IMR-90 (cell line): ENCODE results near the gene MYOC. TPM values are rescaled to one million over a fixed set of nuclear protein-coding genes. Genes with fewer than 3 reads are reported as not detected.

Experiments
- ATAC-seq: fragments of 200-7000 bp; cut with Tn5 transposase; 2 replicates; pipeline ENCODE4 v1.9.1; 2020; ENCODE audit warnings: low read depth, mild to moderate bottlenecking, moderate library complexity
- BruUV-seq: library from RNA; stranded (reverse); fragments of 400-500 nt; replicated peaks from 2 replicates; lab custom pipeline; 2021; lab: Mats Ljungman, UMichigan
- CTCF ChIA-PET: fragments of 300-600 bp; formaldehyde crosslinking; extraction: SDS; loops from one replicate; lab custom pipeline; 2021; ENCODE audit warnings: antibody characterized with exemption; lab: Yijun Ruan, JAX
- POLR2A ChIA-PET: fragments of 300-600 bp; sonication (Branson Sonifier 250); formaldehyde crosslinking; loops from one replicate; lab custom pipeline; 2022; ENCODE audit warnings: antibody characterized with exemption; ENCODE audit not compliant: unreplicated experiment; lab: Charles Lee
- DNase-seq: peaks from one replicate; pipeline ENCODE4 v3.0.0; 2013
- H2AFZ ChIP-seq: replicated peaks from 2 replicates; pipeline ENCODE3; 2013; ENCODE audit warnings: low read length, mild to moderate bottlenecking; ENCODE audit not compliant: poor library complexity
- H2AK5ac ChIP-seq: 2 replicates; pipeline ENCODE4 v1.6.1; 2013; ENCODE audit warnings: low read depth, low read length, inconsistent platforms
- H2AK9ac ChIP-seq: replicated peaks from 2 replicates; pipeline ENCODE3; 2013; ENCODE audit warnings: mild to moderate bottlenecking, low read depth, low read length, moderate library complexity; ENCODE audit not compliant: poor library complexity
- H2BK120ac ChIP-seq: 2 replicates; pipeline ENCODE4 v1.6.1; 2013; ENCODE audit warnings: low read depth, low read length, inconsistent platforms
- H2BK15ac ChIP-seq: 3 replicates; pipeline ENCODE4 v1.6.1; 2013; ENCODE audit warnings: low read depth, low read length, inconsistent platforms
- H2BK20ac ChIP-seq: 2 replicates; pipeline ENCODE4 v1.6.1; 2013; ENCODE audit warnings: low read depth, mild to moderate bottlenecking, inconsistent platforms, low read length, moderate library complexity
- H2BK5ac ChIP-seq: 2 replicates; pipeline ENCODE4 v1.6.1; 2013; ENCODE audit warnings: mild to moderate bottlenecking, low read depth, low read length, inconsistent platforms; ENCODE audit not compliant: poor library complexity, severe bottlenecking
- H3K14ac ChIP-seq: replicated peaks from 2 replicates; pipeline ENCODE4 v1.6.1; 2013; ENCODE audit warnings: low read depth, low read length, inconsistent platforms
- H3K18ac ChIP-seq: 2 replicates; pipeline ENCODE4 v1.6.1; 2013; ENCODE audit warnings: low read depth, low read length, control low read depth
- H3K23ac ChIP-seq: 2 replicates; pipeline ENCODE4 v1.6.1; 2013; ENCODE audit warnings: low read depth, low read length, inconsistent platforms
- H3K27ac ChIP-seq: 2 replicates; pipeline ENCODE4 v1.5.1; 2013; ENCODE audit warnings: mild to moderate bottlenecking, control low read depth, low read length; ENCODE audit not compliant: insufficient read depth
- H3K27me3 ChIP-seq: 2 replicates; pipeline ENCODE4 v1.6.1; 2013; ENCODE audit warnings: low read length; ENCODE audit not compliant: control insufficient read depth, insufficient read depth
- H3K36me3 ChIP-seq: 2 replicates; pipeline ENCODE4 v1.6.1; 2013; ENCODE audit warnings: low read length, mixed read lengths; ENCODE audit not compliant: control insufficient read depth, insufficient read depth
- H3K4ac ChIP-seq: 2 replicates; pipeline ENCODE4 v1.6.1; 2013; ENCODE audit warnings: low read depth, low read length, inconsistent platforms
- H3K4me1 ChIP-seq: 2 replicates; pipeline ENCODE4 v1.6.1; 2013; ENCODE audit warnings: low read length, mixed read lengths; ENCODE audit not compliant: control insufficient read depth, insufficient read depth
- H3K4me2 ChIP-seq: 2 replicates; pipeline ENCODE4 v1.6.1; 2013; ENCODE audit warnings: low read depth, mild to moderate bottlenecking, control low read depth, low read length, moderate library complexity
- H3K4me3 ChIP-seq: 2 replicates; pipeline ENCODE4 v1.5.1; 2013; ENCODE audit warnings: low read depth, mild to moderate bottlenecking, control low read depth, low read length, moderate library complexity; ENCODE audit not compliant: insufficient read depth
- H3K56ac ChIP-seq: 2 replicates; pipeline ENCODE4 v1.6.1; 2013; ENCODE audit warnings: low read length, inconsistent platforms; ENCODE audit not compliant: insufficient read depth; ENCODE audit errors: extremely low read depth
- H3K79me1 ChIP-seq, 2 experiments: 2 replicates each; pipeline ENCODE4 v1.6.1; 2013; ENCODE audit warnings: low read length in 2 of 2, inconsistent platforms in 1 of 2, low read depth in 1 of 2
- H3K9ac ChIP-seq: 2 replicates; pipeline ENCODE4 v1.6.1; 2013; ENCODE audit warnings: low read depth, low read length, control low read depth
- H3K9me1 ChIP-seq: 2 replicates; pipeline ENCODE4 v1.6.1; 2013; ENCODE audit warnings: low read length, inconsistent platforms; ENCODE audit not compliant: insufficient read depth
- H3K9me3 ChIP-seq: 2 replicates; pipeline ENCODE4 v1.6.1; 2013; ENCODE audit warnings: low read length; ENCODE audit not compliant: control insufficient read depth, insufficient read depth
- H4K20me1 ChIP-seq: 2 replicates; pipeline ENCODE4 v1.6.1; 2013; ENCODE audit warnings: low read length, inconsistent platforms; ENCODE audit not compliant: insufficient read depth
- H4K5ac ChIP-seq: 2 replicates; pipeline ENCODE4 v1.6.1; 2013; ENCODE audit warnings: mild to moderate bottlenecking, low read depth, low read length, control low read depth
- H4K8ac ChIP-seq, 2 experiments: 2 replicates each; pipeline ENCODE4 v1.6.1; 2013; ENCODE audit warnings: low read depth in 2 of 2, low read length in 2 of 2, control low read depth in 1 of 2, inconsistent platforms in 1 of 2
- H4K91ac ChIP-seq: 2 replicates; pipeline ENCODE4 v1.6.1; 2013; ENCODE audit warnings: low read depth, low read length, inconsistent platforms; ENCODE audit not compliant: insufficient read depth
- MAFK ChIP-seq: IDR thresholded peaks from 2 replicates; pipeline ENCODE4 v1.6.1; 2012; ENCODE audit warnings: low read depth, low read length, improper control_type of control experiment
- NFE2L2 ChIP-seq: fragments of 150-350 bp; IDR thresholded peaks from 2 replicates; pipeline ENCODE4 v1.6.1; 2016; ENCODE audit warnings: low read depth, mild to moderate bottlenecking, low read length
- RFX5 ChIP-seq: IDR thresholded peaks from 2 replicates; pipeline ENCODE4 v1.8.0; 2012; ENCODE audit warnings: low read depth, mild to moderate bottlenecking, low read length, moderate library complexity
- WGBS, 2 experiments: methylation state at CpG; one replicate each; pipeline versions ENCODE4 v1.1.5 to v1.1.7; 2013; ENCODE audit warnings: missing lambda C conversion rate in 2 of 2; ENCODE audit not compliant: insufficient read length in 1 of 2; ENCODE audit errors: extremely low coverage in 2 of 2; 5-methylcytosine and 5-hydroxymethylcytosine counted together
- dilution Hi-C: fragments of 300-500 bp; cut with HindIII; formaldehyde crosslinking; loops from one replicate; pipeline ENCODE4 v1.14.3; 2018; ENCODE audit warnings: low sequenced_read_pairs; ENCODE audit not compliant: unreplicated experiment
- in situ Hi-C: fragments of 300-500 bp; cut with MboI; formaldehyde crosslinking; loops from 3 replicates; pipeline ENCODE4 v1.14.3; 2019; ENCODE audit warnings: low sequenced_read_pairs, inconsistent platforms, mixed read lengths
- intact Hi-C: fragments of 100-400 bp; cut with micrococcal nuclease; formaldehyde crosslinking; loops from 2 replicates; pipeline ENCODE4 v1.10.0; 2022
- polyA plus RNA-seq, 3 experiments: library from polyadenylated mRNA; depleted of rRNA; stranded (reverse); fragments of >200 nt; gene quantifications; 2 replicates each; pipeline ENCODE4 v1.2.3, GENCODE V29; 2012; ENCODE audit warnings: low replicate concordance in 1 of 3
- total RNA-seq: library from RNA; depleted of rRNA; stranded (reverse); fragments of >200 nt; gene quantifications from 2 replicates; pipeline ENCODE4 v1.2.3, GENCODE V29; 2012

The MYOC gene
- total and polyA plus RNA-seq, 2 of the 4 experiments (the other 2 are of a cell fraction): not detected

DNA sequence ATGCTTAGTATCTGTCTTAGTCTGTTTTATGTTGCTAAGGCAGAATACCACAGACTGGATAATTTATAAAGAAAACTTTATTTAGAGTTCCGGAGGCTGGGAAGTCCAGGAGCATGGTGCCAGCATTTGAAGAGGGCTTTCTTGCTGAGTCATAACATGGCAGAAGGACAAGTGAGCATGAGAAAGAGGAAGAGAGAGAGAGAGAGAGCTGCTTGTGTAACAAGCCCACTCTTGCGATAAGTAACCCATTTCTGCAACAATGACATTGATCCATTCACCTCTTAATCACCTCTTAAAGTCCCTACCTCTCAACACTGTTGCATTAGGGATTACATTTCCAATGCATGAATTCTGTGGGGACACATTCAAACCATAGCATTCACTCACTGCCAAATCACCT is 42.1 kb downstream of the MYOC start:
- no peak for TF ChIP-seq MAFK
- peak; percentile 44 for TF ChIP-seq NFE2L2
- no peak for TF ChIP-seq RFX5
- WGBS, 2 experiments: no CpG with 5 or more reads among the region's 2 CpGs
- Histone ChIP-seq H3K14ac (no peak overlapping the region), H3K79me1 (no peaks in the 10 kb centered on the region), H3K9ac (no peak overlapping the region), H3K4me1 (no peaks in the 10 kb centered on the region), H2AFZ (no peak overlapping the region), H2BK15ac (no peak overlapping the region), H4K20me1 (no peaks in the 10 kb centered on the region), H3K4ac (no peak overlapping the region), H3K56ac (no peak overlapping the region), H2BK120ac (no peak overlapping the region), H3K9me3 (no peaks in the 10 kb centered on the region), H4K91ac (no peak overlapping the region), H2AK5ac (no peak overlapping the region), H3K18ac (no peak overlapping the region), H4K5ac (no peak overlapping the region), H2AK9ac (no peak overlapping the region), H3K36me3 (no peaks in the 10 kb centered on the region), H3K23ac (no peak overlapping the region), H3K27me3 (no peaks in the 10 kb centered on the region), H3K9me1 (no peaks in the 10 kb centered on the region), H2BK5ac (no peak overlapping the region), H2BK20ac (no peak overlapping the region), H3K27ac (no peak overlapping the region), H3K4me2 (no peak overlapping the region), H3K4me3 (no peak overlapping the region), H4K8ac (no peak overlapping the region)
- intact Hi-C loops: no loop called here
- dilution Hi-C loops: no loop called here
- DNase-seq (peak; percentile 37), ATAC-seq (no peak)
- ChIA-PET POLR2A (no interaction called here), CTCF (no interaction called here)
- no TSS peak for BruUV-seq
- in situ Hi-C loops: no loop called here
